ENCODE data around the gene MYLK.
"Not testable (repeated sequence)": the region's sequence is repeated elsewhere in the genome, so short reads cannot be mapped to it uniquely, and the experiment has no call there.

Gene MYLK

DNA sequence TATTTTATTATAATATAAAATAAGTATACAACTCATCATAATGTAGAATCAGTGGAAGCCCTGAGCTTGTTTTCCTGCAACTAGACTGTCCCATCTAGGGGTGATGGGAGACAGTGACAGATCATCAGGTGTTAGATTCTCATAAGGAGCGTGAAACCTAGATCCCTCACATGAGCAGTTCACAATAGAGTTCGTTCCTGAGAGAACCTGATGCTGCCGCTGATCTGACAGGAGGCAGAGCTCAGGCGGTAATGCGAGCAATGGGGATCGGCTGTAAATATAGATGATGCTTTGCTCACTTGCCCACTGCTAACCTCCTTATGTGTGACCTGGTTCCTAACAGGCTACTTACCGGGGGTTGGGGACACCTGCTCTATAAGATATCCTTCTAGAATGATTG lies 272.5 kb downstream of the MYLK start:
- DNase-seq: not testable (repeated sequence)

DNA sequence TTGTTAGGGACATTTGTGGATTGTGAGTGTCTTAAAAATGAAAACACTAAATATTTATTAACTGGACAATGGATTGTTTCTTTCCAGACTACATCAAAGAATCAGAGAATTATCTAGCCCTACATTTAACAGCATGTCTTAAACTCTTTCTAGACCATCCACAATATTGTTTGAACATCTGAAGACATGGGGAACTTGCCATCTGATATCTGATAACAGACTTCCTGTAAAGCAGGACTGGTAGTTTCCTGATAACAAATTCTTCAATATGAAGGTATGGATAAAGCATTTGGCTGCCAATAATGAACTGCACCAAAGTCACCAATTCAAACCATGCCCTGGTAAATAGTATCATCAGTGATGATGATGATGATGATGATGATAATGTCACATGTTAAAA lies 273.1 kb downstream of the MYLK start:
- DNase-seq: no peak

- DNase-seq: no peak
These were observed 273.8 kb downstream of the MYLK start for GRCh38 chr3:123610331-123610730.

- DNase-seq: no peak
These were observed 275.1 kb downstream of the MYLK start for GRCh38 chr3:123609063-123609462.

DNA sequence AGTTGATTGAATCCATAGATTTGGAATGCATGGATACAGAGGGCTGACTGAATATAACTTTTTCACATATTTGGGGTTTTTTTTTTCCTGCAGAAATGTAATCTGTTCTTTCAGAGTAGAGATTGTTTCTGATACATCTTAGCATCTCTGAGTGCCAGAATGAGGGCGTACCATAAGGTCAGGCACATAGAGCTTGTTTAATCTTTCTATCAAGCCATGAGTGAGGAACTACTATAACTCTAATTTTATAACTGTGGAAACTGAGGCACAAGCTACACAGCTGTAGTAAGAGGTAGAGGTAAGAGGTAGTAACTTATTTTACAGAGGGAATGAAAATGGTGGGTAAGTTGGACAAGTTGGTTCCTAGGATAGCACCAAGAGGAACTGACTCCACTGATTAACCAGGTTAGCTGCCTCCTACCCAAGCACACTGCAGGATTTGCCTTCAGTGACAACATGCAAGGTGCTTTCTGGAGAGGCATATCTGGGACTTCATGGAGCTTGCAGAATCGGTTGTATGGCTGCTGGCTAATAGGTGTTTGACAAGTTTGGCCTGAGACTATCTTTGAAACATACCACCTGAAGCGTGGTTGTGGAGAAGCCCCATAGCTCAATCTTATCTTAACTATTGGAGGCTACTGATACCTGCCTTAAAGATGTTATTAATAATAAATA lies 275.7 kb downstream of the MYLK start:
- no peak for DNase-seq

GRCh38 chr3:123606527-123606926 lies 277.6 kb downstream of the MYLK start:
- DNase-seq: no peak

DNA sequence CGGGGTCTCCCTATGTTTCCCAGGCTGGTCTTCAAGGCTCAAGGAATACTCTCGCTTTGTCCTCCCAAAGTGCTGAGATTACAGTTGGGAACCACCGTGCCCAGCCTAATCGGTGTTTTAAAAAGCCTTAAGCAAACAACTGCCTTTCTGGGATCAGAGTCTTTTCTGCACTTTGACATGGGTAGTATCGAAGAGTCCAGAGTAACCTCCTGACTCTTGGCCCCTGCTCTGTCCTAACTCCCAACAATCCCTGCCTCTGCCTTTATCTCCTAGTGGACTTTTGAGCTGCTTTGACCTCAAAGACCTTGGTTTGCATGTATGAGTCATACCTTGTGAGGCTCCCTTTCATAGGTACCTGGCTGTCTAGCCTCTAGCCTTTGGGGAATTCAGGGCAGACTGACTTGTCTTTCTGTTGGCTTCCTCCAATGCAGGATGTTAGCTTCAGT lies 278.3 kb downstream of the MYLK start:
- DNase-seq: peak; percentile 44

- DNase-seq: not testable (repeated sequence)
These were observed 281.0 kb downstream of the MYLK start for GRCh38 chr3:123603153-123603552.

GRCh38 chr3:123602325-123602724 lies 281.8 kb downstream of the MYLK start:
- peak; percentile 90 for DNase-seq

GRCh38 chr3:123600863-123601262 lies 283.3 kb downstream of the MYLK start:
- DNase-seq: not testable (repeated sequence)

DNA sequence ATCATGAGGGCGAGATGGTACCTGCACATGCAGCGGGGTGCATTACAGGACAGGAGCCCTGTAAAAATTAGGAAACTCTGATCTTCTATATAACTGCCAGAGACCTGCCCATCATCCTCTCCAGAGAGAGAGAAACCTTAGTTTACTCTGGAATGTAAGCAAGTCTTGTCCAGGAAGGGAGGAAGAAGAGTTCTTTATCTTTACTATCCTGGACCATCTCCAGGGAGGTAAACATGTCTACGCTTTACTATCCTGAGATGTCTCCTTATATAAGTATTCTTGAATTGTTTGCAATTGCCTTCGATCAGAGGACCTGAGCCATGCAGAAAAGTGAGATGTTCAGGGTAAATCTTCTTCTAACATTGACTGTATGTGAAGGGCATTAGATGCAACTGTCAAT lies 286.6 kb downstream of the MYLK start:
- DNase-seq: no peak

GRCh38 chr3:123595396-123596180 lies 288.5 kb downstream of the MYLK start:
- no peak for DNase-seq

GRCh38 chr3:123593381-123593780 lies 290.8 kb downstream of the MYLK start:
- DNase-seq: no peak

- no peak for DNase-seq
These were observed 293.3 kb downstream of the MYLK start for GRCh38 chr3:123590685-123591450.

GRCh38 chr3:123587401-123587800 lies 296.7 kb downstream of the MYLK start:
- no peak for DNase-seq

DNA sequence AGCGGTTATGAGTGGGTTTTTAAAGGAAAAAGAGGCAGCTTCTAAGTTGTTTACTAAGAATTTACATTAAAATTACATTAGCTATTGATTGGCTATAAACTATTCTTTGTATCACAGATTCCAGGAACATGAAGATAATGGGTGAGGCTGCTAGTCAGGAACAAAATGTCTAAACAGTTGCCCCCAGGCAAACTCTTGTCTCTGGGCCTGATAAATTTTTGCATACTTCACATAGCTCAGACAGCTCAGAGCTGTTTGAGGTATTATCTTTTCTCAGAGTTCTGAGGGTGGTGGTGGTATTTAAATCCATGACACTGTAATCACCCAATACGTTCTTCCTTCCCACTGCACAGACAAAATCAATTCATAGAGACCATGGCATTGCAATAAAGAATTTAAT lies 297.2 kb downstream of the MYLK start:
- peak; percentile 91 for DNase-seq

- DNase-seq: peak; percentile 71
These were observed 298.0 kb downstream of the MYLK start for GRCh38 chr3:123586131-123586530.

DNA sequence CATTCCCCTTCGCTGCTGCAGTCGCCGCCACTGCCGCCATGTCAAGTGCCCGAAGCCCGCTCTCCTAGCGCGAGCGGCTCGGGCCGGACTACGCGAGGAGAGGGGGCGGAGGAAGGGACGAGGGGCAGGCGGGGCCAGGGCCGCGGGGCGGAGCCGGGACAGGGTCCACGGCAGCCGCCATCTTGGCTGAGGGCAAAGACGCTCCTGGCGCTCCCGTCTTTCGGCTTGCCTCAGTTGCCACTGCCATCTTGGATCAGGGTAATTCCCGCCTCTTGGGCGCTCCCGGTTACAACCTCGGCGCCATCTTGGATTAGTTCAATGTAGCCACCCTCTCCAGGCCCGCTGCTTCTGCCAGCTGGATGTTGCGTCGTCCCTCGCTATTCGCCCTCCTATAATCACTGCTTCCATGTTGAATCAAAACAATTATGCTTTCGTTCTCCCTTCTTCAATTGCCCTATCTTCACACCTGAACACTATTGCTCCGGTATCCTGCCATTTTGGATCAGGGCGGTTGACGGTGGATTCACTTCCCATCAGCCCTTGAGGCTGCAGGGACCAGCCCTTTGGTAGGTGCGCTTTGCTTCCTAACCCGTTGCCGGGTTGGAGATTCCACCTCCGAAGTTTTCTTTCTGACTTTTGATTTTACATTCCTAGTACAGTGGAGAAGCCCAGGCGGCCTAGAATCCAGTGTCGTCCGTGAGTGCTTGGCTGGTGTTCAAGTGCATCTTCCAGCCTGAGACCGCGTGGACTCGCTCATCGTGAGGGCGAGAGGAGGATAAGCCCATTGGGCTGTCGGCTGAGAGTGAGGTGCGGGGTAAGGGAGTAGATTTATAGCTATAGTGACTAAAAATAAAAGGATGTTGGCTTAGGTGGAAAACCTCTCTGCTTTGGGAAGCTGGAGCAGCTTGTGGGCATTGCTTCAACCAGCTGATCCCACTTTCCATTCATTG lies 298.9 kb downstream of the MYLK start, which contains the start of gene HACD2:
HACD2 (minus strand) TSS at position 66 of the 950 bp plus-strand sequence; CDS start at position 40, 26 bp downstream.
- DNase-seq: peak; percentile 98

- DNase-seq: no peak
These were observed 299.7 kb downstream of the MYLK start for GRCh38 chr3:123584284-123584987.

GRCh38 chr3:123583561-123583960 lies 300.6 kb downstream of the MYLK start:
- DNase-seq: no peak

DNA sequence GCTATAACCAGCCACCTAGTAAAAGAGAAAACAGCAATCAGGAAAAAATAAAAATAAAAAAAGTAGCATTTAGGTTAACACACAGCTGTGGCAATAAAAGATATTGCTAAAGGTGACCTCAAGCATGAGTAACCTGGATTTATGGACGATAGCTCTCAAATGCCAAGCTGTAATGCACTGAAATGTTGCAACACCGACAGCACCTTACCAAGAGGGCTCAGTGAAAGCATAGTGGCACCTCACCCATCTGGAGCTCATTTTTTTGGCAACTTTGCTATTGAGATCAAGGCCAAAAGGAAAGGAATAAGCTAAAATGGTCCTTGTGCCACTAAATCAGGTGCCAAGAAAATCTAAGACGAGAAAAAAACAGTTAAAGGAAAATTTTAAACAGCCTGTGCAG lies 301.8 kb downstream of the MYLK start:
- no peak for DNase-seq

GRCh38 chr3:123576122-123576521 lies 308.0 kb downstream of the MYLK start:
- DNase-seq: peak; percentile 10

All from EL (cell line).